NCI-H2227 (cell line): ENCODE results near the gene PCMT1.
A peak's percentile ranks its signal among the peaks of the same experiment; 100 is the strongest.
"Not testable (repeated sequence)": the region's sequence is repeated elsewhere in the genome, so short reads cannot be mapped to it uniquely, and the experiment has no call there.

Experiments
- DNase-seq: peaks from one replicate; lab custom pipeline; 2025; ENCODE audit not compliant: unreplicated experiment; lab: John Stamatoyannopoulos, UW

PCMT1 gene

GRCh38 chr6:149813351-149813750 lies 63.8 kb downstream of the PCMT1 start:
- no peak for DNase-seq

GRCh38 chr6:149815788-149816187 lies 66.2 kb downstream of the PCMT1 start:
- DNase-seq, result no peak

GRCh38 chr6:149820506-149820905 lies 71.0 kb downstream of the PCMT1 start:
- no peak for DNase-seq

GRCh38 chr6:149821492-149821891 lies 72.0 kb downstream of the PCMT1 start:
- DNase-seq, result no peak

- DNase-seq, result no peak
These were observed 73.5 kb downstream of the PCMT1 start for GRCh38 chr6:149823013-149823412.

GRCh38 chr6:149825292-149825691 lies 75.8 kb downstream of the PCMT1 start:
- no peak for DNase-seq

GRCh38 chr6:149830731-149831307 lies 81.3 kb downstream of the PCMT1 start:
- no peak for DNase-seq

- DNase-seq, result no peak
These were observed 81.8 kb downstream of the PCMT1 start for GRCh38 chr6:149831308-149831820.

- DNase-seq, result no peak
These were observed 84.1 kb downstream of the PCMT1 start for GRCh38 chr6:149833651-149834050.

GRCh38 chr6:149834513-149835481 lies 85.3 kb downstream of the PCMT1 start:
- DNase-seq, result peak; percentile 67

- DNase-seq, result peak; percentile 46
These were observed 91.0 kb downstream of the PCMT1 start for GRCh38 chr6:149840345-149841075.

- no peak for DNase-seq
These were observed 92.8 kb downstream of the PCMT1 start for GRCh38 chr6:149842331-149842730.

GRCh38 chr6:149843051-149843633 lies 93.6 kb downstream of the PCMT1 start:
- no peak for DNase-seq

- not testable (repeated sequence) for DNase-seq
These were observed 94.5 kb downstream of the PCMT1 start for GRCh38 chr6:149844036-149844435.

- DNase-seq, result no peak
These were observed 94.9 kb downstream of the PCMT1 start for GRCh38 chr6:149844480-149844879.

GRCh38 chr6:149845549-149845948 lies 96.0 kb downstream of the PCMT1 start:
- DNase-seq, result no peak

GRCh38 chr6:149846321-149846720 lies 96.8 kb downstream of the PCMT1 start:
- DNase-seq, result no peak

- DNase-seq, result no peak
These were observed 98.4 kb downstream of the PCMT1 start for GRCh38 chr6:149847939-149848267.

GRCh38 chr6:149848343-149848742 lies 98.8 kb downstream of the PCMT1 start:
- DNase-seq, result not testable (repeated sequence)

- no peak for DNase-seq
These were observed 102.0 kb downstream of the PCMT1 start for GRCh38 chr6:149851461-149852110.

- no peak for DNase-seq
These were observed 102.6 kb downstream of the PCMT1 start for GRCh38 chr6:149852180-149852579.
